Right lobe of liver (tissue), 4 donors: Measurements from ENCODE around the gene PKLR.

Source experiments
- CTCF ChIP-seq, 4 donors: fragments of 200-600 bp in 3 of 4; fragments of 450-650 bp in 1 of 4; IDR thresholded peaks; one replicate each; pipeline versions ENCODE4 v1.5.1 to v1.8.0; 2016 to 2022; ENCODE audit warnings: antibody characterized with exemption in 4 of 4, mild to moderate bottlenecking in 2 of 4
- POLR2A ChIP-seq: fragments of 450-650 bp; IDR thresholded peaks from one replicate; pipeline ENCODE4 v1.6.1; 2017; ENCODE audit warnings: antibody characterized with exemption, mild to moderate bottlenecking
- donor health status: DM: no; HTN: no; CAD: no.
- donor health status: DM: no; HTN: no; CAD: no.
- donor health status: DM: no; HTN: yes; CAD: no.

- TF ChIP-seq CTCF (IDR thresholded peaks at IDR 0.05) (peak; percentile 99 to 100 (median 100)), POLR2A (no peak)
These were observed 50.4 kb downstream of the PKLR start for GRCh38 chr1:155250633-155251449.
